Gastroesophageal sphincter (tissue), 4 donors: ENCODE measurements around the gene TMEM221. TPM values are rescaled to one million over a fixed set of nuclear protein-coding genes. Genes with fewer than 3 reads are reported as not detected.

ENCODE experiments used
- ATAC-seq: fragments of 150-250 bp; one replicate; pipeline ENCODE4 v1.9.1; 2016; ENCODE audit warnings: mild to moderate bottlenecking, moderate library complexity
- H3K27ac ChIP-seq, 4 donors: fragments of 200-600 bp; sonication (generic) in 3 of 4; 1 replicate in 3 of 4; 2 replicates in 1 of 4; pipeline ENCODE4 v1.5.1; 2016 to 2019
- H3K27me3 ChIP-seq: fragments of 200-600 bp; sonication (generic); one replicate; pipeline ENCODE4 v1.5.1; 2019
- H3K36me3 ChIP-seq, 2 donors: fragments of 200-600 bp; sonication (generic); one replicate each; pipeline ENCODE4 v1.5.1; 2019; ENCODE audit warnings: control low read depth in 1 of 2
- H3K4me1 ChIP-seq, 3 donors: fragments of 200-600 bp; sonication (generic); 1 replicate in 2 of 3; 2 replicates in 1 of 3; pipeline ENCODE4 v1.5.1; 2016 to 2019; ENCODE audit warnings: control low read depth in 2 of 3
- H3K4me3 ChIP-seq, 2 donors: fragments of 200-600 bp; sonication (generic); one replicate each; pipeline ENCODE4 v1.5.1; 2019; ENCODE audit warnings: mild to moderate bottlenecking in 1 of 2, moderate library complexity in 1 of 2
- H3K9me3 ChIP-seq, 3 donors: fragments of 200-600 bp; sonication (generic); one replicate each; pipeline ENCODE4 v1.5.1; 2017 to 2019; ENCODE audit warnings: control low read depth in 2 of 3
- CTCF ChIP-seq, 4 experiments: fragments of 200-600 bp in 2 of 4; fragments of 450-650 bp in 2 of 4; sonication (generic) in 1 of 4; IDR thresholded peaks; one replicate each; pipeline ENCODE4 v1.5.1; 2017 to 2019; ENCODE audit warnings: antibody characterized with exemption in 4 of 4, mild to moderate bottlenecking in 2 of 4, moderate library complexity in 2 of 4
- EP300 ChIP-seq: sonication (generic); formaldehyde crosslinking; IDR thresholded peaks from one replicate; pipeline ENCODE4 v1.6.1; 2017; ENCODE audit warnings: antibody characterized with exemption, mild to moderate bottlenecking
- POLR2A ChIP-seq, 2 donors: fragments of 450-650 bp; IDR thresholded peaks; one replicate each; pipeline ENCODE4 v1.6.1; 2017; ENCODE audit warnings: antibody characterized with exemption in 2 of 2, mild to moderate bottlenecking in 2 of 2, moderate library complexity in 1 of 2
- POLR2AphosphoS5 ChIP-seq: sonication (generic); formaldehyde crosslinking; IDR thresholded peaks from one replicate; pipeline ENCODE4 v1.6.1; 2017; ENCODE audit warnings: antibody characterized with exemption
- WGBS, 2 donors: methylation state at CpG; one replicate each; pipeline ENCODE4 v1.1.5; 2018; ENCODE audit warnings: low coverage in 1 of 2; 5-methylcytosine and 5-hydroxymethylcytosine counted together
- total RNA-seq, 4 donors: library from RNA; depleted of rRNA; stranded (reverse); fragments of >200 nt; gene quantifications; one replicate each; pipeline ENCODE4 v1.1.0, GENCODE V29; 2016

TMEM221 gene
- total RNA-seq, 4 donors from 2014 or later, result 0.46 to 1.3 TPM; not detected in 2

GRCh38 chr19:17458970-17459369 lies 10.5 kb upstream of the TMEM221 start:
- WGBS, 2 donors, result 47 to 53% methylated on average over 2 to 3 of the region's 3 CpGs
- H3K9me3 ChIP-seq, result no peaks in the 10 kb centered on the region
- H3K27me3 ChIP-seq, result peaks cover 90% of the 10 kb centered on the region
- no peak overlapping the region for H3K4me3 ChIP-seq
- H3K27ac ChIP-seq, result no peak overlapping the region
- peaks cover 0 to 15% (median 0%) of the 10 kb centered on the region in 3 donors for H3K4me1 ChIP-seq
- ATAC-seq, result no peak
- no peak for TF ChIP-seq EP300
- no peak for TF ChIP-seq CTCF (IDR thresholded peaks at IDR 0.05)
- no peak for TF ChIP-seq POLR2A (IDR thresholded peaks at IDR 0.05)
- TF ChIP-seq POLR2AphosphoS5, result no peak
- H3K36me3 ChIP-seq, result no peaks in the 10 kb centered on the region

- Histone ChIP-seq H3K27me3 (peaks cover 92% of the 10 kb centered on the region), H3K27ac (no peak overlapping the region), H3K4me1 (peaks cover 0 to 22% (median 0%) of the 10 kb centered on the region in 3 donors), H3K36me3 (no peaks in the 10 kb centered on the region), H3K4me3 (no peak overlapping the region), H3K9me3 (no peaks in the 10 kb centered on the region)
- TF ChIP-seq CTCF (IDR thresholded peaks at IDR 0.05) (no peak), POLR2AphosphoS5 (no peak), POLR2A (IDR thresholded peaks at IDR 0.05) (no peak), EP300 (no peak)
- no peak for ATAC-seq
- WGBS, 2 donors, result 7% methylated on average over 4 of the region's 6 CpGs; no CpG with 5 or more reads in 1 of the 2 donors
Observed at GRCh38 chr19:17457616-17458015, 9.1 kb upstream of the TMEM221 start.

GRCh38 chr19:17456127-17456526 lies 7.7 kb upstream of the TMEM221 start:
- Histone ChIP-seq H3K36me3 (no peaks in the 10 kb centered on the region), H3K4me3 (no peak overlapping the region), H3K27me3 (peaks cover 94% of the 10 kb centered on the region), H3K4me1 (peaks cover 0 to 22% (median 0%) of the 10 kb centered on the region in 3 donors), H3K27ac (no peak overlapping the region), H3K9me3 (no peaks in the 10 kb centered on the region)
- TF ChIP-seq CTCF (IDR thresholded peaks at IDR 0.05) (no peak), EP300 (no peak), POLR2AphosphoS5 (no peak), POLR2A (IDR thresholded peaks at IDR 0.05) (no peak)
- no peak for ATAC-seq
- WGBS, 2 donors, result 0 to 73% methylated on average over 1 to 8 of the region's 11 CpGs

GRCh38 chr19:17455308-17456123 lies 7.0 kb upstream of the TMEM221 start:
- no peak for ATAC-seq
- Histone ChIP-seq H3K4me1 (peaks cover 0 to 22% (median 0%) of the 10 kb centered on the region in 3 donors), H3K27me3 (peaks cover 90% of the 10 kb centered on the region)

More at GRCh38 chr19:17455308-17456123, 7.0 kb upstream of the TMEM221 start:
- Histone ChIP-seq H3K36me3 (no peaks in the 10 kb centered on the region), H3K4me3 (no peak overlapping the region), H3K9me3 (no peaks in the 10 kb centered on the region), H3K27ac (no peak overlapping the region)
- TF ChIP-seq EP300 (no peak), POLR2A (IDR thresholded peaks at IDR 0.05) (no peak), POLR2AphosphoS5 (no peak), CTCF (IDR thresholded peaks at IDR 0.05) (no peak)
- WGBS, 2 donors, result 24% methylated on average over 3 of the region's 58 CpGs; no CpG with 5 or more reads in 1 of the 2 donors
